Activated naive CD4-positive, alpha-beta T cell treated with anti-CD3 and anti-CD28 coated beads, Interleukin-2, amount 50 U/mL, for 72 hours (primary cell): ENCODE measurements around the gene LBHD2. TPM values are rescaled to one million over a fixed set of nuclear protein-coding genes. Genes with fewer than 3 reads are reported as not detected.

Experiments used
- ATAC-seq, 2 donors: fragments of 150-1000 bp; cut with Tn5 transposase; 2 replicates each; pipeline ENCODE4 v1.10.0; 2021; ENCODE audit warnings: mild to moderate bottlenecking in 2 of 2, moderate library complexity in 2 of 2
- DNase-seq, 2 donors: peaks; one replicate each; pipeline ENCODE4 v3.0.0; 2021 to 2022; ENCODE audit warnings: low spot score in 2 of 2
- H3K27ac Mint-ChIP-seq, 2 donors: one replicate each; pipeline ENCODE4 v1.8.0; 2022; ENCODE audit warnings: mild to moderate bottlenecking in 2 of 2, mixed read lengths in 2 of 2
- H3K36me3 Mint-ChIP-seq, 2 donors: one replicate each; pipeline ENCODE4 v1.8.0; 2022; ENCODE audit warnings: mixed read lengths in 2 of 2
- H3K9me3 Mint-ChIP-seq, 2 donors: one replicate each; pipeline ENCODE4 v1.8.0; 2022; ENCODE audit warnings: mixed read lengths in 2 of 2
- total RNA-seq, 2 donors: library from RNA; stranded (reverse); gene quantifications; one replicate each; pipeline ENCODE4 v1.2.3, GENCODE V29; 2022

LBHD2 gene
- total RNA-seq, 2 donors from 2014 or later, result not detected

GRCh38 chr14:103130017-103130764 lies 46.2 kb downstream of the LBHD2 start:
- DNase-seq (no peak), ATAC-seq (no peak)
- Mint-ChIP-seq H3K27ac (no peak overlapping the region), H3K9me3 (no peaks in the 10 kb centered on the region), H3K36me3 (no peaks in the 10 kb centered on the region)

- ATAC-seq, result no peak
- Mint-ChIP-seq H3K27ac (no peak overlapping the region), H3K36me3 (no peaks in the 10 kb centered on the region), H3K9me3 (no peaks in the 10 kb centered on the region)
- no peak for DNase-seq
Measured at GRCh38 chr14:103130965-103131364, 47.0 kb downstream of the LBHD2 start.

- Mint-ChIP-seq H3K27ac (no peak overlapping the region), H3K9me3 (no peaks in the 10 kb centered on the region), H3K36me3 (no peaks in the 10 kb centered on the region)
- ATAC-seq (no peak), DNase-seq (no peak)
Measured at GRCh38 chr14:103131580-103131979, 47.6 kb downstream of the LBHD2 start.

- DNase-seq (no peak), ATAC-seq (no peak)
- Mint-ChIP-seq H3K27ac (no peak overlapping the region), H3K9me3 (no peaks in the 10 kb centered on the region), H3K36me3 (no peaks in the 10 kb centered on the region)
Measured at GRCh38 chr14:103132381-103133209, 48.6 kb downstream of the LBHD2 start.

- DNase-seq (no peak), ATAC-seq (no peak)
- no peaks in the 10 kb centered on the region for H3K9me3 Mint-ChIP-seq
- no peaks in the 10 kb centered on the region for H3K36me3 Mint-ChIP-seq
- H3K27ac Mint-ChIP-seq, result no peak overlapping the region
Measured at GRCh38 chr14:103133210-103134140, 49.5 kb downstream of the LBHD2 start.

- ATAC-seq, result no peak
- H3K36me3 Mint-ChIP-seq, result no peaks in the 10 kb centered on the region
- H3K27ac Mint-ChIP-seq, result no peak overlapping the region
- no peak for DNase-seq
- no peaks in the 10 kb centered on the region for H3K9me3 Mint-ChIP-seq
Measured at GRCh38 chr14:103134405-103134804, 50.4 kb downstream of the LBHD2 start.

GRCh38 chr14:103134919-103135318 lies 50.9 kb downstream of the LBHD2 start:
- Mint-ChIP-seq H3K36me3 (no peaks in the 10 kb centered on the region), H3K27ac (no peak overlapping the region), H3K9me3 (no peaks in the 10 kb centered on the region)
- no peak for DNase-seq
- ATAC-seq, result no peak

GRCh38 chr14:103135333-103136260 lies 51.6 kb downstream of the LBHD2 start:
- no peaks in the 10 kb centered on the region for H3K9me3 Mint-ChIP-seq
- no peaks in the 10 kb centered on the region for H3K36me3 Mint-ChIP-seq
- DNase-seq (no peak), ATAC-seq (no peak)
- H3K27ac Mint-ChIP-seq, result no peak overlapping the region

- Mint-ChIP-seq H3K9me3 (no peaks in the 10 kb centered on the region), H3K27ac (peak overlapping the region in 1 of 2 donors; percentile 60), H3K36me3 (no peaks in the 10 kb centered on the region)
- ATAC-seq (no peak), DNase-seq (no peak)
Measured at GRCh38 chr14:103136388-103137271, 52.6 kb downstream of the LBHD2 start.

- DNase-seq, result no peak
- ATAC-seq, result no peak
- no peaks in the 10 kb centered on the region for H3K9me3 Mint-ChIP-seq
- H3K36me3 Mint-ChIP-seq, result no peaks in the 10 kb centered on the region
- H3K27ac Mint-ChIP-seq, result no peak overlapping the region
Measured at GRCh38 chr14:103137689-103138300, 53.8 kb downstream of the LBHD2 start.

GRCh38 chr14:103138301-103139131 lies 54.5 kb downstream of the LBHD2 start:
- DNase-seq, result no peak

GRCh38 chr14:103139132-103140025 lies 55.4 kb downstream of the LBHD2 start:
- Mint-ChIP-seq H3K27ac (no peak overlapping the region), H3K36me3 (no peaks in the 10 kb centered on the region), H3K9me3 (no peaks in the 10 kb centered on the region)
- DNase-seq (no peak), ATAC-seq (no peak)

More at GRCh38 chr14:103138301-103139131, 54.5 kb downstream of the LBHD2 start:
- no peak for ATAC-seq
- no peaks in the 10 kb centered on the region for H3K36me3 Mint-ChIP-seq
- H3K27ac Mint-ChIP-seq, result no peak overlapping the region
- H3K9me3 Mint-ChIP-seq, result no peaks in the 10 kb centered on the region
